ENCODE data around the gene ZNF385A. TPM values are rescaled to one million over a fixed set of nuclear protein-coding genes. Genes with fewer than 3 reads are reported as not detected.

ZNF385A gene
- total and polyA plus RNA-seq, 2 of the 8 experiments (the other 6 are each of a cell fraction or from before 2014, with no cell fraction given), result 5.2 to 14.3 TPM

- no peak overlapping the region for H3K27ac ChIP-seq (ENCODE audit: low read depth, low read length)
- no peak overlapping the region for H3K4me3 ChIP-seq (ENCODE audit: extremely low read depth in 1 of 4, insufficient read depth in 2 of 4, low read depth in 3 of 4, low read length in 4 of 4)
- no peak overlapping the region for H4K91ac ChIP-seq (replicated peaks; ENCODE audit: insufficient read length, low read length)
- H3K14ac ChIP-seq (ENCODE audit: insufficient read length), result no peak overlapping the region
- H2AK5ac ChIP-seq (ENCODE audit: low read depth, low read length), result no peak overlapping the region
- H3K36me3 ChIP-seq (ENCODE audit: control insufficient read depth in 2 of 4, insufficient read depth in 4 of 4, low read length in 3 of 4), result peaks cover 6 to 14% (median 9%) of the 10 kb centered on the region in 4 experiments; a peak in 7 of 8 replicates
- H4K20me1 ChIP-seq (replicated peaks in 1 of 2; ENCODE audit: control insufficient read depth in 1 of 2, insufficient read depth in 2 of 2, low read length in 2 of 2), result peaks cover 0 to 2% of the 10 kb centered on the region in 2 experiments
- no peak overlapping the region for H2BK120ac ChIP-seq (replicated peaks; ENCODE audit: low read depth, low read length)
- no peak overlapping the region for H3K18ac ChIP-seq (ENCODE audit: extremely low read depth, low read length)
- peaks cover 3 to 16% (median 12%) of the 10 kb centered on the region in 4 experiments for H3K4me1 ChIP-seq (replicated peaks in 1 of 4; ENCODE audit: control insufficient read depth in 3 of 4, insufficient read depth in 4 of 4, low read length in 3 of 4)
- TF ChIP-seq SAP30 (IDR thresholded peaks at IDR 0.05; ENCODE audit: insufficient read depth, insufficient replicate concordance, low read length) (no peak), SP1 (IDR thresholded peaks at IDR 0.05; ENCODE audit: low read depth, low read length) (no peak), MAFK (IDR thresholded peaks at IDR 0.05; ENCODE audit: low read depth, low read length) (no peak), SP2 (IDR thresholded peaks at IDR 0.05; ENCODE audit: low read length) (no peak), JUND (IDR thresholded peaks at IDR 0.05; ENCODE audit: low read length) (no peak), ZNF274 (IDR thresholded peaks at IDR 0.05; ENCODE audit: borderline replicate concordance, extremely low read depth, low read length) (no peak), CREB1 (IDR thresholded peaks at IDR 0.05) (no peak), KDM5A (IDR thresholded peaks at IDR 0.05; ENCODE audit: low read length) (no peak), BCL11A (IDR thresholded peaks at IDR 0.05; ENCODE audit: low read depth in 2 of 2, low read length in 2 of 2) (no peak), SIN3A (conservative IDR thresholded peaks at IDR 0.05 in 1 of 2, IDR thresholded peaks at IDR 0.05 in 1 of 2; ENCODE audit: low read depth in 1 of 2, low read length in 2 of 2) (no peak), FOSL1 (IDR thresholded peaks at IDR 0.05; ENCODE audit: insufficient read depth, low read depth, low read length) (no peak), SP4 (IDR thresholded peaks at IDR 0.05; ENCODE audit: low read length) (no peak), TBP (IDR thresholded peaks at IDR 0.05; ENCODE audit: low read depth, low read length) (no peak)
- no peak overlapping the region for H3K23ac ChIP-seq (ENCODE audit: insufficient read length)
- DNase-seq (ENCODE audit: low read depth in 1 of 2, low spot score in 2 of 2) (no peak), FAIRE-seq (no peak)
- H3K9ac ChIP-seq (replicated peaks in 1 of 4; ENCODE audit: extremely low read depth in 1 of 4, low read depth in 3 of 4, low read length in 3 of 4), result no peak overlapping the region
- CTCF ChIA-PET (ENCODE audit: partially characterized antibody), result interaction anchor here (0.7 to 12.3 kb wide), 8 partner anchors 9 to 41 kb away, joined by 3 to 742 read pairs (median 14); partner anchors contain the start of genes ITGA5 and ZNF385A
- no peak overlapping the region for H2BK20ac ChIP-seq (ENCODE audit: low read length)
- no peaks in the 10 kb centered on the region for H3K79me2 ChIP-seq (ENCODE audit: control insufficient read depth in 1 of 2, insufficient read depth in 2 of 2, low read length in 2 of 2)
- POLR2A ChIA-PET (ENCODE audit: partially characterized antibody), result interaction anchor here (0.8 to 0.9 kb wide), 2 partner anchors 9 to 44 kb away, joined by 3 read pairs; no protein-coding TSS in a partner anchor
- H2BK15ac ChIP-seq (ENCODE audit: low read length), result no peak overlapping the region
- H3K79me1 ChIP-seq (ENCODE audit: low read depth, low read length), result no peaks in the 10 kb centered on the region
- H2BK12ac ChIP-seq (ENCODE audit: low read depth, low read length), result no peak overlapping the region
- no peak overlapping the region for H3K4ac ChIP-seq (replicated peaks; ENCODE audit: insufficient read length, low read depth, low read length)
- H4K5ac ChIP-seq (ENCODE audit: insufficient read length, low read depth, low read length), result no peak overlapping the region
- no peaks in the 10 kb centered on the region for H3K9me3 ChIP-seq (ENCODE audit: insufficient read depth in 2 of 2, low read depth in 1 of 2, low read length in 1 of 2)
- no peak overlapping the region for H4K8ac ChIP-seq (ENCODE audit: extremely low read depth, insufficient read depth, low read length)
- H3K56ac ChIP-seq (replicated peaks; ENCODE audit: insufficient read length, low read depth, low read length), result no peak overlapping the region
- peaks cover 0 to 4% (median 0%) of the 10 kb centered on the region in 4 experiments; a peak in 2 of 7 replicates for H3K27me3 ChIP-seq (replicated peaks in 1 of 4; ENCODE audit: control insufficient read depth in 3 of 4, extremely low read depth in 1 of 4, insufficient read depth in 3 of 4, low read length in 3 of 4)
- no peak overlapping the region for H2AFZ ChIP-seq (ENCODE audit: low read length)
- H2BK5ac ChIP-seq (ENCODE audit: low read depth, low read length), result no peak overlapping the region
- H3K23me2 ChIP-seq (ENCODE audit: low read depth, low read length), result peaks cover 2% of the 10 kb centered on the region; the same call in 1 of the 2 replicates
- no peak overlapping the region for H3K4me2 ChIP-seq (ENCODE audit: insufficient read depth in 1 of 2, low read depth in 2 of 2, low read length in 2 of 2)
Observed at GRCh38 chr12:54395545-54395944, 11.0 kb upstream of the ZNF385A start.
